B cell (primary cell): ENCODE measurements around the gene CFAP100. TPM values are rescaled to one million over a fixed set of nuclear protein-coding genes. Genes with fewer than 3 reads are reported as not detected.

Experiments
- ATAC-seq: fragments of 200-7000 bp; cut with Tn5 transposase; one replicate; pipeline ENCODE4 v1.10.0; 2021; ENCODE audit warnings: low read depth, mild to moderate bottlenecking, moderate number of reproducible peaks, moderate library complexity
- CTCF ChIA-PET: fragments of 350-600 bp; sonication (Branson Sonifier 250); formaldehyde crosslinking; loops from one replicate; lab custom pipeline; 2021; ENCODE audit warnings: antibody characterized with exemption, inconsistent platforms; lab: Charles Lee
- POLR2A ChIA-PET: fragments of 350-600 bp; sonication (Branson Sonifier 250); formaldehyde crosslinking; loops from one replicate; lab custom pipeline; 2021; ENCODE audit warnings: antibody characterized with exemption; lab: Charles Lee
- DNase-seq: peaks from one replicate; pipeline ENCODE4 v3.0.0; 2013
- H2AFZ ChIP-seq: 2 replicates; pipeline ENCODE4 v1.6.1; 2012; ENCODE audit warnings: mild to moderate bottlenecking, low read depth, low read length; ENCODE audit not compliant: insufficient read depth, poor library complexity, severe bottlenecking
- H3K27ac ChIP-seq, 2 donors: 1 replicate in 1 of 2; 2 replicates in 1 of 2; pipeline ENCODE4 v1.5.1; 2012 to 2013; ENCODE audit warnings: low read length in 2 of 2, mild to moderate bottlenecking in 2 of 2, moderate library complexity in 1 of 2
- H3K27me3 ChIP-seq, 4 experiments: fragments of 200-600 bp in 1 of 4; sonication (generic) in 1 of 4; replicated peaks in 1 of 4; 1 replicate in 2 of 4; 2 replicates in 2 of 4; pipeline versions ENCODE4 v1.6.1 to v1.7.0; 2013 to 2016; ENCODE audit warnings: low read length in 3 of 4, mild to moderate bottlenecking in 2 of 4, mixed read lengths in 1 of 4, moderate library complexity in 1 of 4; ENCODE audit not compliant: insufficient read depth in 4 of 4, control insufficient read depth in 3 of 4; ENCODE audit errors: control extremely low read depth in 1 of 4
- H3K36me3 ChIP-seq, 2 experiments: replicated peaks in 1 of 2; 1 replicate in 1 of 2; 2 replicates in 1 of 2; pipeline versions ENCODE4 v1.6.1 to v1.7.1; 2013; ENCODE audit warnings: low read length in 1 of 2; ENCODE audit not compliant: insufficient read depth in 2 of 2, control insufficient read depth in 1 of 2; ENCODE audit errors: control extremely low read depth in 1 of 2, extremely low read depth in 1 of 2
- H3K4me1 ChIP-seq, 2 donors: fragments of 200-600 bp in 1 of 2; sonication (generic) in 1 of 2; 1 replicate in 1 of 2; 2 replicates in 1 of 2; pipeline versions ENCODE4 v1.5.1 to v1.6.1; 2013 to 2017; ENCODE audit warnings: low read length in 2 of 2; ENCODE audit not compliant: control insufficient read depth in 2 of 2, insufficient read depth in 2 of 2
- H3K4me2 ChIP-seq: replicated peaks from 2 replicates; pipeline ENCODE3; 2012; ENCODE audit warnings: mild to moderate bottlenecking, low read depth, low read length; ENCODE audit not compliant: poor library complexity, severe bottlenecking
- H3K4me3 ChIP-seq, 5 experiments: fragments of 200-600 bp in 1 of 5; sonication (generic) in 1 of 5; 1 replicate in 3 of 5; 2 replicates in 2 of 5; pipeline versions ENCODE4 v1.5.1 to v1.7.0; 2011 to 2016; ENCODE audit warnings: low read length in 4 of 5, mild to moderate bottlenecking in 4 of 5, low read depth in 2 of 5, control low read depth in 1 of 5, moderate library complexity in 1 of 5; ENCODE audit not compliant: insufficient read depth in 1 of 5; ENCODE audit errors: control extremely low read depth in 1 of 5, extremely low read depth in 1 of 5
- H3K79me2 ChIP-seq: fragments of 200-600 bp; sonication (generic); one replicate; pipeline ENCODE4 v1.6.0; 2016; ENCODE audit warnings: low read length; ENCODE audit not compliant: control insufficient read depth, insufficient read depth
- H3K9ac ChIP-seq: fragments of 200-600 bp; sonication (generic); 2 replicates; pipeline ENCODE4 v1.6.1; 2017; ENCODE audit warnings: mild to moderate bottlenecking, low read length, moderate library complexity
- H3K9me3 ChIP-seq, 3 donors: one replicate each; pipeline versions ENCODE4 v1.6.1 to v1.7.1; 2013; ENCODE audit warnings: low read length in 2 of 3; ENCODE audit not compliant: control insufficient read depth in 2 of 3, insufficient read depth in 1 of 3; ENCODE audit errors: control extremely low read depth in 1 of 3
- H4K20me1 ChIP-seq: 2 replicates; pipeline ENCODE4 v1.6.0; 2012; ENCODE audit warnings: mild to moderate bottlenecking, low read length; ENCODE audit not compliant: insufficient read depth, control insufficient read depth, poor library complexity, severe bottlenecking
- H3K27ac Mint-ChIP-seq: one replicate; pipeline ENCODE4 v1.8.0; 2021; ENCODE audit warnings: mixed read lengths
- H3K27me3 Mint-ChIP-seq: one replicate; pipeline ENCODE4 v1.8.0; 2021; ENCODE audit warnings: mixed read lengths
- H3K4me1 Mint-ChIP-seq: one replicate; pipeline ENCODE4 v1.8.0; 2021; ENCODE audit warnings: mixed read lengths
- H3K4me3 Mint-ChIP-seq: one replicate; pipeline ENCODE4 v1.8.0; 2021; ENCODE audit warnings: mixed read lengths
- H3K9me3 Mint-ChIP-seq: one replicate; pipeline ENCODE4 v1.8.0; 2022; ENCODE audit warnings: mixed read lengths; ENCODE audit not compliant: insufficient read depth
- EZH2 ChIP-seq: IDR thresholded peaks from 2 replicates; pipeline ENCODE4 v1.6.1; 2012; ENCODE audit warnings: borderline replicate concordance, low read depth, mild to moderate bottlenecking, moderate library complexity, low read length; ENCODE audit not compliant: insufficient read depth, poor library complexity, severe bottlenecking
- WGBS: methylation state at CpG from one replicate; pipeline ENCODE4 v1.1.5; 2013; ENCODE audit warnings: missing lambda C conversion rate; ENCODE audit not compliant: insufficient coverage; 5-methylcytosine and 5-hydroxymethylcytosine counted together
- intact Hi-C: fragments of 100-400 bp; cut with micrococcal nuclease; formaldehyde crosslinking; loops from one replicate; pipeline ENCODE4 v1.10.0; 2022
- polyA plus RNA-seq: library from polyadenylated mRNA; depleted of rRNA; stranded (reverse); fragments of >200 nt; gene quantifications from 2 replicates; pipeline ENCODE4 v1.2.3, GENCODE V29; 2012
- total RNA-seq, 2 donors: library from RNA; stranded (reverse); fragments of 120-200 nt in 1 of 2; gene quantifications; 1 replicate in 1 of 2; 2 replicates in 1 of 2; pipeline versions ENCODE4 v1.2.3 to v1.2.4, GENCODE V29; 2013 to 2022
- TF ChIP-seq, protein P1 (sequence below): fragments of 200-600 bp; IDR thresholded peaks from one replicate; pipeline ENCODE4 v1.8.0; 2022; ENCODE audit warnings: antibody characterized with exemption, mild to moderate bottlenecking

The CFAP100 gene
- total and polyA plus RNA-seq, 2 donors (not counting 1 experiment from before 2014, with no cell fraction given) = not detected

DNA sequence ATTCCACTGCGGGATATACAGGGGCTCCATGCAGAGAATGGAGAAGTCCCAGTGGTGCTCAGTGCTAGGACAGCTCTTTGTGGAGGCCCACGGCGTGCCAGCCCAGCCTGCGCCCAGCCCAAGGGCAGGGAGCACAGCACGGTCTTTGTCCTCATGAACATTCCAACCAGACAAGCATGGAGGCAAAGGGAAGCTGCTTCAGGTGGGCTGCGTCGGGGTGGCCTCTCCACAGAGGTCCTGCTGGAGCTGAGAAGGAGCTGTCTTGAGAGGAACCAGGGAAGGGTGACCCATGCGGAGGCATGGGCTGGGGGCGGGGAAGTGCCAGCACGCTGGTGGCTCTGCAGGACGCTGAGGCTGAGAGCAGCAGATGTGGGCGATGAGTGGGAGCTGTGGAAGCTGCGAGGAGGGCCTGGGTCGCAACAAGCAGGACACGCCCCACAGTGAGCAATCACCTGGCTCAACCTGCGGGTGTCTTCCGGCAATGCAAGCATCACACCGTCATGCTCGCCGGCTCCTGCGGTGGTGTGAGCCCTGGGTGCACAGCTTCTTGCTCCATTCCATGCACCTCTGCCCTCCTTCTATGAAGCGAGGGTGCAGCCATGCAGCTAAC lies 23.5 kb upstream of the CFAP100 start:
- Mint-ChIP-seq H3K27ac (no peak overlapping the region), H3K4me3 (no peak overlapping the region), H3K27me3 (peaks cover 13% of the 10 kb centered on the region), H3K9me3 (no peaks in the 10 kb centered on the region), H3K4me1 (no peaks in the 10 kb centered on the region)
- CTCF ChIA-PET = no interaction called here
- Histone ChIP-seq H3K27me3 (no peaks in the 10 kb centered on the region), H2AFZ (no peak overlapping the region), H3K36me3 (no peaks in the 10 kb centered on the region), H3K4me3 (no peak overlapping the region), H3K4me2 (no peak overlapping the region), H3K79me2 (no peaks in the 10 kb centered on the region), H3K9me3 (peaks cover 0 to 4% (median 0%) of the 10 kb centered on the region in 3 donors), H3K9ac (no peak overlapping the region), H4K20me1 (no peaks in the 10 kb centered on the region), H3K4me1 (no peaks in the 10 kb centered on the region), H3K27ac (no peak overlapping the region)
- DNase-seq (no peak), ATAC-seq (no peak)
- 96% methylated on average over 20 of the region's 22 CpGs for WGBS
- TF ChIP-seq, protein P1, sequence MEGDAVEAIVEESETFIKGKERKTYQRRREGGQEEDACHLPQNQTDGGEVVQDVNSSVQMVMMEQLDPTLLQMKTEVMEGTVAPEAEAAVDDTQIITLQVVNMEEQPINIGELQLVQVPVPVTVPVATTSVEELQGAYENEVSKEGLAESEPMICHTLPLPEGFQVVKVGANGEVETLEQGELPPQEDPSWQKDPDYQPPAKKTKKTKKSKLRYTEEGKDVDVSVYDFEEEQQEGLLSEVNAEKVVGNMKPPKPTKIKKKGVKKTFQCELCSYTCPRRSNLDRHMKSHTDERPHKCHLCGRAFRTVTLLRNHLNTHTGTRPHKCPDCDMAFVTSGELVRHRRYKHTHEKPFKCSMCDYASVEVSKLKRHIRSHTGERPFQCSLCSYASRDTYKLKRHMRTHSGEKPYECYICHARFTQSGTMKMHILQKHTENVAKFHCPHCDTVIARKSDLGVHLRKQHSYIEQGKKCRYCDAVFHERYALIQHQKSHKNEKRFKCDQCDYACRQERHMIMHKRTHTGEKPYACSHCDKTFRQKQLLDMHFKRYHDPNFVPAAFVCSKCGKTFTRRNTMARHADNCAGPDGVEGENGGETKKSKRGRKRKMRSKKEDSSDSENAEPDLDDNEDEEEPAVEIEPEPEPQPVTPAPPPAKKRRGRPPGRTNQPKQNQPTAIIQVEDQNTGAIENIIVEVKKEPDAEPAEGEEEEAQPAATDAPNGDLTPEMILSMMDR = no peak
- TF ChIP-seq EZH2 = no peak
- intact Hi-C loops = no loop called here
- POLR2A ChIA-PET = no interaction called here

DNA sequence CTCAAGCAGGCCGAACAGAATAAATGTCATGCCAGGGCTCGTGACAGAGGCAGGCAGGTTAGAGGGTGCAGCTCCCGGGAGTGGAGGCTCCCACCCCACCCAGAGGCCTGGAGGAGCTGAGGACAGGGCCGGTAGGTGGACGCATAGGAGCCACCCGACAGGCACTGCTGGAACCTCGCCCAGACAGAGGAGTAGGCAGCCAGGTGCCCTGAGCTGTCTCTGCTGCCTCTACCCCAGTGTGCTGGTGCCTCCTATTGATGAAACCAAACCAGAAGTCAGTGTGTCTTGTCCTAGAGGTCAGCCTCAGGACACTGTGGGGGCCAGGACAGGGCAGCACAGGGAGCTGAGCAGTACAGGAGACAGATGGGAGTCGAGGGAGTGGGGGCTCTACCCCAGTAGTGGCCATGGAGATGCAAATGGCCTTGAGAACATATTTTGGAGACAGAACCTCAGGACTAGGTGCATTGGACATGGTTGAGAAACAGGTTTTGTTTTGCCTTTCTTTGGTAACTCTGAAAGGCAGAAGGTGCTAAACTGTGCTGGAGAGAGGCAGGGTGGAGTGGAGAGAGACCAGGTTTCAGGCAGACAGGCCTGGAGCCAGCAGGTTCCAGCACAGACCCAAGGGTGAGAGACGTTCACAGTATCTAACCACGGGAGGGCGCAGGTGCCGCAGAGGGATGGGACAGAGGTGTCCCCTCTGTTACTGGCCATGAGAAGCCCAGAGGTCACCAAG lies 22.1 kb upstream of the CFAP100 start:
- Mint-ChIP-seq H3K27me3 (peaks cover 7% of the 10 kb centered on the region), H3K4me3 (no peak overlapping the region), H3K4me1 (no peaks in the 10 kb centered on the region), H3K27ac (no peak overlapping the region), H3K9me3 (no peaks in the 10 kb centered on the region)
- TF ChIP-seq, protein P1 = no peak
- no peak for TF ChIP-seq EZH2
- no peak for ATAC-seq
- ChIA-PET CTCF (no interaction called here), POLR2A (no interaction called here)
- DNase-seq = no peak
- H2AFZ ChIP-seq = no peak overlapping the region
- no peak overlapping the region for H3K9ac ChIP-seq
- no peak overlapping the region for H3K4me3 ChIP-seq
- no peaks in the 10 kb centered on the region for H3K27me3 ChIP-seq
- WGBS = 88% methylated on average over 12 of the region's 12 CpGs
- no peaks in the 10 kb centered on the region for H3K4me1 ChIP-seq
- no peak overlapping the region for H3K4me2 ChIP-seq
- H3K9me3 ChIP-seq = peaks cover 0 to 4% (median 0%) of the 10 kb centered on the region in 3 donors
- no peaks in the 10 kb centered on the region for H3K36me3 ChIP-seq
- intact Hi-C loops = no loop called here
- H3K27ac ChIP-seq = no peak overlapping the region
- H3K79me2 ChIP-seq = no peaks in the 10 kb centered on the region
- no peaks in the 10 kb centered on the region for H4K20me1 ChIP-seq
